H7 (cell line): Measurements from ENCODE around the gene PDCD1LG2. TPM values are rescaled to one million over a fixed set of nuclear protein-coding genes. Genes with fewer than 3 reads are reported as not detected.
"Not testable (repeated sequence)": the region's sequence is repeated elsewhere in the genome, so short reads cannot be mapped to it uniquely, and the experiment has no call there.

Source experiments
- DNase-seq: peaks from one replicate; pipeline ENCODE4 v3.0.0; 2012
- H3K27me3 ChIP-seq: 2 replicates; pipeline ENCODE4 v1.6.0; 2011; ENCODE audit warnings: mild to moderate bottlenecking, low read length; ENCODE audit not compliant: control insufficient read depth, insufficient read depth
- H3K36me3 ChIP-seq: replicated peaks from 2 replicates; pipeline ENCODE4 v1.5.1; 2011; ENCODE audit warnings: low read length; ENCODE audit not compliant: control insufficient read depth, insufficient read depth
- H3K4me3 ChIP-seq: 2 replicates; pipeline ENCODE4 v1.5.1; 2011; ENCODE audit warnings: low read depth, mild to moderate bottlenecking, control low read depth, low read length, moderate library complexity; ENCODE audit not compliant: insufficient read depth
- total RNA-seq: library from RNA; depleted of rRNA; stranded (reverse); fragments of >200 nt; shearing (Covaris generic); gene quantifications from 2 replicates; pipeline ENCODE4 v1.2.3, GENCODE V29; 2014; rRNA removed

The PDCD1LG2 gene
- not detected in 2 replicates for total RNA-seq

DNA sequence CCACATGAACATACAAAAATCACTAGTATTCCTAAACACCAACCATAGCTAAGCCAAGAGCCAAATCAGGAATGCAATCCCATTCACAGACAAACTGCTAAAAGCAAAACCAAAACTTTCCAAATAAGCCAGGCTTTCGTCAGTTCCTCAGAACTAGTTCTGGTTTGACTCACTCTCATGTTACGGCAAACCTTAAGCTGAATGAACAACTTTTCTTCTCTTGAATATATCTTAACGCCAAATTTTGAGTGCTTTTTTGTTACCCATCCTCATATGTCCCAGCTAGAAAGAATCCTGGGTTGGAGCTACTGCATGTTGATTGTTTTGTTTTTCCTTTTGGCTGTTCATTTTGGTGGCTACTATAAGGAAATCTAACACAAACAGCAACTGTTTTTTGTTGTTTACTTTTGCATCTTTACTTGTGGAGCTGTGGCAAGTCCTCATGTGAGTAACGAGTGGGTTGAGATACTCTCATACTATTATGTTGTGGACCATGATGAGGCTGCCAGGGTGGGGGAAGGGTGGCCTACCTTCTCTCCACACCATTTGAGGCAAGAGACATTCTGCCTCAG lies at the start of gene PDCD1LG2:
PDCD1LG2 (plus strand) TSS at position 172 of the 572 bp plus-strand sequence. CDS start 12,016 bp downstream, outside the sequence.
- Histone ChIP-seq H3K27me3 (no peaks in the 10 kb centered on the region), H3K4me3 (no peak within 1 kb of the TSS), H3K36me3 (no peaks in the 10 kb centered on the region)
- no peak for DNase-seq

DNA sequence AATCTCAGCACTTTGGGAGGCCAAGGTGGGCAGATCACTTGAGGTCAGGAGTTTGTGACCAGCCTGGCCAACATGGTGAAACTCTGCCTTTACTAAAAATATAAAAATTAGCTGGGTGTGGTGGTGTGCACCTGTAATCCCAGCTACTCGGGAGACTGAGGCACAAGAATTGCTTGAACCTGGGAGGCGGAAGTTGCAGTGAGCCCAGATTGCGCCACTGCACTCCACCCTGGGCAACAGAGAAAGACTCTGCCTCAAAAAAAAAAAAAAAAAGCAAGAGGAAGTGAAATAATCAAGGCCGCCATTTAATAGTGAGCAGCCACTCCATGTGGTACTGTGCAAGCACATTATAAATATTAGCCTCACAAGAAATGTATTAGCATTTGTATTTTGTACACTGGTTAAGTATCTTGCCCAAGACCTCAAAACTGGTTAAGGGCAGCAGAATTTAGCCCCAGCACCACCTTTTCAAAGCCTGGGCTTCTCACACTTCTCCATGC lies 45.5 kb upstream of the PDCD1LG2 start:
- DNase-seq, H3K27me3 ChIP-seq, H3K4me3 ChIP-seq, H3K36me3 ChIP-seq: not testable (repeated sequence)

DNA sequence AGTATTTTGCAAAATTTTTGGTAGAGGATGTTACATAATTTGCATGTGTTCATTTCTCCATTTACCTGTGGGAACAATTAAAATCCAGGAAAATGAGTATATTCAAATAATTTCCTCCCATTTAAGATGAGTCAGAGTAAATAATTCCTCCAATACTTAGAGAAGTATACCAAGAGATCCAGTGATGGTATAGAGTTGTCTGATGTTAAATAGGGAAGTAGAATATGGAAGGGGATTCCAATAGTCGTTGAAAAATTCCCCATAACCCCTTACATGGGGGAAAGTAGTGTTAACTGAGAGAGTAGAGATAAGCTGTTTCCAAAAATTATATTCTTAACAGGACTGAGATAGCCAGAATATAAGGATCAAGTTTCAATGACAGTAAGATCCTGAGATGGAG lies 44.3 kb upstream of the PDCD1LG2 start:
- no peaks in the 10 kb centered on the region for H3K36me3 ChIP-seq
- DNase-seq = no peak
- no peaks in the 10 kb centered on the region for H3K27me3 ChIP-seq
- no peak overlapping the region for H3K4me3 ChIP-seq

DNA sequence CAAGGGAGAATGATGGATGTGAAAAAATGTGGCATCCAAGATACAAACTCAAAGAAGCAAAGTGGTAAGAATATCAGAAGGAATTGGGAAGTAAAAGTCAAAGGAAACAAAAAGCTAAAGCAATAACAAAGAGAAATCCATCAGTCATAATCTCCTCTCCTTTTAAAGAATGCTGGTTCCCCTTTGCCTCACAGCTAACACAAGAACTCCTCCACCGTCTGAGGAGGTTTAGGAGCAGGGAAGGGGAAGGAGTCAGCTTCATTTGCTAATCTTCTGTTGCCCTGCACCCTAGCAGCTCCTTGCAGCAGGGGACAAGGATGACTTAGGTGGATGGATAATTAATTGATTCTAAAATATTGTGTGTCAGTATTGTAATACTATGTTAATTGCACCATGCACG lies 43.6 kb upstream of the PDCD1LG2 start:
- H3K4me3 ChIP-seq = no peak overlapping the region
- H3K36me3 ChIP-seq = no peaks in the 10 kb centered on the region
- DNase-seq = no peak
- H3K27me3 ChIP-seq = no peaks in the 10 kb centered on the region

DNA sequence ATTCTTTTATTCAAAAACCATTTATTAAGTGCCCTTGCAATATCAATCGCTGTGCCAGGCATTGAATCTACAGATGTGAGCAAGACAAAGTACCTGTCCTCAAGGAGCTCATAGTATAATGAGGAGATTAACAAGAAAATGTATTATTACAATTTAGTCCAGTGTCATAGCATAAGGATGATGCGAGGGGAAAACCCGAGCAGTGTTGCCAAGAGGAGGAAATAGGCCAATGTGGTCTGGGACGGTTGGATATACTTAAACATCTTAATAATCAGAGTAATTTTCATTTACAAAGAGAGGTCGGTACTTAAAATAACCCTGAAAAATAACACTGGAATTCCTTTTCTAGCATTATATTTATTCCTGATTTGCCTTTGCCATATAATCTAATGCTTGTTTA lies 41.5 kb upstream of the PDCD1LG2 start:
- Histone ChIP-seq H3K4me3 (no peak overlapping the region), H3K27me3 (no peaks in the 10 kb centered on the region), H3K36me3 (no peaks in the 10 kb centered on the region)
- DNase-seq = no peak

DNA sequence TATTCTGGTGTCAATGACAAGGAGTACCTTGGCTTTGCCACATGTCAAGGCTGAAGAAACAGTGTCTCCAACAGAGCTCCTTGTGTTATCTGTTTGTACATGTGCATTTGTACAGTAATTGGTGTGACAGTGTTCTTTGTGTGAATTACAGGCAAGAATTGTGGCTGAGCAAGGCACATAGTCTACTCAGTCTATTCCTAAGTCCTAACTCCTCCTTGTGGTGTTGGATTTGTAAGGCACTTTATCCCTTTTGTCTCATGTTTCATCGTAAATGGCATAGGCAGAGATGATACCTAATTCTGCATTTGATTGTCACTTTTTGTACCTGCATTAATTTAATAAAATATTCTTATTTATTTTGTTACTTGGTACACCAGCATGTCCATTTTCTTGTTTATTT lies 40.2 kb upstream of the PDCD1LG2 start:
- no peaks in the 10 kb centered on the region for H3K27me3 ChIP-seq
- no peaks in the 10 kb centered on the region for H3K36me3 ChIP-seq
- H3K4me3 ChIP-seq = no peak overlapping the region
- no peak for DNase-seq

DNA sequence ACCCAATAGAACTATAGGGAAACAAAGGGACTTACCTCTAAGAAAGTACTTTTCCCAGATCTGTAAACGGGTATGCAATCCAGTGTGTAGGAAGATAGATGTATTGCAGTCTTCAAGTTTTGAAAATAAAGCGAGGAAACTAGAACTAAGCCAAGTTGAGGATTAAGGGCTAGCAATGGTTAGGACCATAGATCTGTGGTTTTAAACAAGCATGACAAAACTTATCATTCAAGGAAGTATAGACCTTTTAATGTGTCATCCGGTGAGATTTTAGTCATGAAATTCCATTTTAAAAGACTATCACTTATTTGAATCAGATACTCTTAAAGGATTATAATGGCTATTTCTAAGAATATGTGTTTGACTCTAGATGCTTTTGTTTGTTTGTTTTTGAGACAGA lies 39.5 kb upstream of the PDCD1LG2 start:
- no peaks in the 10 kb centered on the region for H3K36me3 ChIP-seq
- no peak overlapping the region for H3K4me3 ChIP-seq
- no peak for DNase-seq
- no peaks in the 10 kb centered on the region for H3K27me3 ChIP-seq

DNA sequence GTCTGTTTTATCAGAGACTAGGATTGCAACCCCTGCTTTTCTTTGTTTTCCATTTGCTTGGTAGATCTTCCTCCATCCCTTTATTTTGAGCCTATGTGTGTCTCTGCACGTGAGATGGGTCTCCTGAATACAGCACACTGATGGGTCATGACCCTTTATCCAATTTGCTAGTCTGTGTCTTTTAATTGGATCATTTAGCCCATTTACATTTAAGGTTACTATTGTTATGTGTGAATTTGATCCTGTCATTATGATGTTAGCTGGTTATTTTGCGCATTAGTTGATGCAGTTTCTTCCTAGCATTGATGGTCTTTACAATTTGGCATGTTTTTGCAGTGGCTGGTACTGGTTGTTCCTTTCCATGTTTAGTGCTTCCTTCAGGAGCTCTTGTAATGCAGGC lies 34.7 kb upstream of the PDCD1LG2 start:
- not testable (repeated sequence) for H3K4me3 ChIP-seq, H3K36me3 ChIP-seq, DNase-seq, H3K27me3 ChIP-seq

DNA sequence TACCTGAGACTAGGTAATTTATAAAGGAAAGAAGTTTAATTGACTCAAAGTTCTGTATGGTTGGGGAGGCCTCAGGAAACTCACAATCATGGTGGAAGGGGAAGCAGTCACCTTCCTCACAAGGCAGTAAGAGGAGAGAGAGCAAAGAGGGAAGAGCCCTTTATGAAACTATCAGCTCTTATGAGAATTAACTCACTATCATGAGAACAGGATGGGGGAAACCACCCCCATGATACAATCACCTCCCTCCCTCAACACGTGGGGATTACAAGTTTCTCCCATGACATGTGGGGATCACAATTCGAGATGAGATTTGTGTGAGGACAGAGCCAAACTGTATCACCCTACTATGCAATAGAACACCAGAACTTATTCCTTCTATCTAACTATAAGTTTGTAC lies 32.1 kb upstream of the PDCD1LG2 start:
- no peak for DNase-seq
- no peaks in the 10 kb centered on the region for H3K27me3 ChIP-seq
- no peak overlapping the region for H3K4me3 ChIP-seq
- no peaks in the 10 kb centered on the region for H3K36me3 ChIP-seq

DNA sequence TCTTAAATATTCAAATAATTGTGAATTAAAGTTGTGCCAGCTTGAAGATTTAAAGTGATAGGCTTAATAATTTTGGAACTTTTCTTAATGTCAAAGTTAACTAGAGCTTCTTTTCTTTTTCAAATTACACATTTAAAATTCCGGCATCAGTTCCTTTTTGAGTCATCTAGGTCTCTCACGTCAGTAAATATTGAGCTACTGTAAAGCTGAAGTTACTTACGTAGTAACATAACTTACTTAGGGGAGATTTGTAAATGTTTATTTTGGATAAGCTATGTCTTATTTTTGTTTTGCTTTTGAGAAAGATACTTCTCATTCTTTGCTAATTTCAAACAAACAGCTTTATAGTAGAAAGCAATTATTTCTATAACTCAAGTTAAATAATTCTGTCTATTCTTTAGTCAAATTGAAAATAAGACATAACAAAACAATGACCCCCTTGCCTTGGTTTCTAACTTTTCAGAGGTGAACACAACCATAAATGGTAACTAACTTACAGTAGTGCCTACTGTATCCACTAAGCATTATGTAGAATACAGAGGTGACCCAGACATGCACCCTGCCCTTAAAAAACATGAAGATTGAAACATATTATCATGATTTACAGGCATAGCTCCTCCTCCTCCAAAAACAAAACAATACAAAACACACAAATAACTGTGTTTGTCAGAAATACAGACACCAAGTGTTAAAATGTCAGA lies 30.2 kb upstream of the PDCD1LG2 start:
- Histone ChIP-seq H3K36me3 (no peaks in the 10 kb centered on the region), H3K4me3 (no peak overlapping the region), H3K27me3 (no peaks in the 10 kb centered on the region)
- DNase-seq = no peak

DNA sequence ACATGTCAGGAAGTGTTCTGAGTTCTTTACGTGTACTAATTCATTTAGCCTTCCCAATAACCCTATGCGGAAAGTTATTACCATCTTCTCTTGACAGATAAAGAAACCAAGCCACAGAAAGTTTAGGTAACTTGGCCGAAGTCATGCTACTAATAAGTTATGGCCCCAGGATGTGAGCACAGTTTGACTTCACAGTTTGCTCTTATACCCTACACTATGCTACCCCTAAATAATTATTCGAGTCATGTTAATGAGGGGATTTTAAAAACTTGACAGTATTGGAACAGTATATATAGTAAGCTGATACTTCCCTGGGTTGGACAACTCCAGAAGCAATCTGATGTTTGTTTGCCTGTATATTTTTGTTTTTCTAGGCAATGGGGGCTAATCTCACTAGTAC lies 29.4 kb upstream of the PDCD1LG2 start:
- Histone ChIP-seq H3K4me3 (no peak overlapping the region), H3K36me3 (no peaks in the 10 kb centered on the region), H3K27me3 (no peaks in the 10 kb centered on the region)
- no peak for DNase-seq

DNA sequence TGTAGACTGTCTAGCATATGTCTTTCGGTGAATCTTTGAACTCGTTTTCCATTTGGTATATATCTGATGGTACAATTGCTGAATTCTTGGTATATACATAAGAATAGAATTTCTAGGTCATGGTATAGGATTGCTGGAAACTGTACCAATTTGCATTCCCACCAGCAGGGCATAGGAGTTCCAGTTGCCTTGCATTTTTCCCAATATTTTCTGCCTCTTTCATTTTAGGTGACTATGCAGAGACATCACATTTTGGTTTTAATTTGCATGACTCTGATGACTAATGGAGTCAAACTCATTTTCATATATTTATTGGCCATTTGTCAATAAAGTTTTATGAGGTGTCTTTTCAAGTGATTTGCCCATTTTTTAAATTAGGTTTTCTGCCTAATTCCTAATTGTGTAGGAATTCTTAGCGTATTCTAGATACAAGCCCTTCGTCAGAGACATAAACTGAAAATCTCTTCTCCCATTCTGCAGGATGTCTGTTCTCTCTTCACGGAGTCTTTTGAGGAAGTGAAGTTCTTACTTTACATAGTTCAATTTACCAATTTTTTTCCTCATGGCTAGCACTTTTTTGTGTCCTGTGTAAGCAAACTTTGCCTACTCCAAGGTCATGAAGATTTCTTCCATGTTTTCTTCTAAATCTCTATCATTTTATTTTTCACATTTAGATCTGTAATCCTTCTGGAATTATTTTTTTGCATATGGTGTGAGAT lies 28.9 kb upstream of the PDCD1LG2 start:
- Histone ChIP-seq H3K4me3 (no peak overlapping the region), H3K27me3 (no peaks in the 10 kb centered on the region), H3K36me3 (no peaks in the 10 kb centered on the region)
- DNase-seq = no peak

DNA sequence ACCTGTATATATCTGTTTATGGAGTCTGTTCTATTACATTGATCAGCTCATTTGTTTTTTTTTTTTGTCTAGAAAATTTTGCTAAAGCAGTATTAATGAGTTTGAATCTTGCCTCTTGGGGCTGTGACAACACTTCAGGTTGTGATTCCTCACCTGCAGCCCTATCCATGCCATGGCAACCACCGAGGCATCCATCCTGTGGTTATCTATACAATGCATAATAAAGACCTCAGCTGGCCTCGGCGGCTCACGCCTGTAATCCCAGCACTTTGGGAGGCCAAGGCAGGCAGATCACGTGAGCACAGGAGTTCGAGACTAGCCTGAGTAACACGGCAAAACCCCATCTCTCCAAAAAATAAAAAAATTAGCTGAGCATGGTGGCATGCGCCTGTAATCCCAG lies 28.1 kb upstream of the PDCD1LG2 start:
- DNase-seq = peak; percentile 42
- Histone ChIP-seq H3K36me3 (no peaks in the 10 kb centered on the region), H3K4me3 (no peak overlapping the region), H3K27me3 (no peaks in the 10 kb centered on the region)

DNA sequence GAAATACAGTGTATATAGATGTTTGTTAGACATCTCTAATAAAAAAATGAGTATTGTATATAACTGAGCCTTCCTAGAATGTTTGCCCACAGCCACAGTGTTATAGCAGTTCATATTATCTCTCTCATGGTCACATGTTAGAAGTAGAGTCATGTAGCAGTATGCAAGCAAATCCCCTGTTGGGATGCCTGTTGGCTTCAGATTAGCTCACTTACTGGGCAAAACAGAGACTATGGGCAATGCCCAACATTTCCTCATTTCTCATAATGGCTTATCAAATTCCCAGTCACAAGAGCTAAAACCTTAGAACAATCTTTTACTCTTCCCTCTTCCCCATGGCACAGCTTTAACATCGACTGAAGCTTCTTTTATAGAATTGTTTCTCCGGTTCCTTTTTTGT lies 27.0 kb upstream of the PDCD1LG2 start:
- no peaks in the 10 kb centered on the region for H3K36me3 ChIP-seq
- no peaks in the 10 kb centered on the region for H3K27me3 ChIP-seq
- no peak overlapping the region for H3K4me3 ChIP-seq
- no peak for DNase-seq
